ENCODE results near the gene FIBCD1. TPM values are rescaled to one million over a fixed set of nuclear protein-coding genes. Genes with fewer than 3 reads are reported as not detected.

FIBCD1 gene
- total RNA-seq, 1 donor: 0.27 TPM

DNA sequence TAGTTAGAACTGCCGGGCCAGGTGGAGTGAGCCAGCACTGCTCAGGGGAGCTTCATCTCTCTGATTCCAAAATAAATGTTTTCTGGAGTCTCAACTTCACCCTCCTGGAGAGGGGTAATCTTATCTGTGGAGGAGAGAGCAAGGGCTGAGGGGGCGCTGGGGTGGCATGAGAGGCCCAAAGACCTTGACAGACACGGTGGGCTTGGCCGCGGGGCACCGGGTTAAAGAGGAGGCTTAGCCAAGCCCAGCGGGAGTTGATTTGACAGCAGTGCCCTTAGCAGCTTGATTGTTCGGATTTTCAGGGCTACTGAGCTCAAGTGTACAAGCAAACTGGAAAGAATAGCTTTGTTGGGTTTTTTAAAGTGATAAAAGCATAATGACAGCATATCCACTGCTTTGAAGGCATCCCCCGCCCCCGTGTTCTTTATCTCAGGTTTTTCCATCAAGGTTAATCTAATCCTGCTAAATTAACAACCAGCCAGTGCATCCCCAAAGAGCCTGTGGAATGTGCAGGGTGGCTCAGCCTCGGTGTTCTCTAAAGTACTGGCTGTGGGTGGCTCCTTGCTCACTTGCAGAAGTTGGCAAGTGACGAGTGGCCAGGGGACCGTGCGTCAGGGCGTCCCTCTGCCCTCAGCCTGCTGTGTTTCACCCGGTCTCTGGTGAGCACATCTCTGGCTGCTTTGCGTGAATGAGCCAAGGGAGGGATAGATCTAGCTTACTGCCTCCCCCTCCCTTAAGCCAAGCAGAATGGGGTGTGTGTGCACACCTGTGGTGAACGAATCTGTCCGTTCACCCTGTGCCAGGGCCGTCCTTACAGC is 48.0 kb downstream of the FIBCD1 start:
- H3K4me3 ChIP-seq (ENCODE audit: low read depth, low read length): no peak overlapping the region
- DNase-seq (ENCODE audit: low read depth): no peak
- TF ChIP-seq, protein P1, sequence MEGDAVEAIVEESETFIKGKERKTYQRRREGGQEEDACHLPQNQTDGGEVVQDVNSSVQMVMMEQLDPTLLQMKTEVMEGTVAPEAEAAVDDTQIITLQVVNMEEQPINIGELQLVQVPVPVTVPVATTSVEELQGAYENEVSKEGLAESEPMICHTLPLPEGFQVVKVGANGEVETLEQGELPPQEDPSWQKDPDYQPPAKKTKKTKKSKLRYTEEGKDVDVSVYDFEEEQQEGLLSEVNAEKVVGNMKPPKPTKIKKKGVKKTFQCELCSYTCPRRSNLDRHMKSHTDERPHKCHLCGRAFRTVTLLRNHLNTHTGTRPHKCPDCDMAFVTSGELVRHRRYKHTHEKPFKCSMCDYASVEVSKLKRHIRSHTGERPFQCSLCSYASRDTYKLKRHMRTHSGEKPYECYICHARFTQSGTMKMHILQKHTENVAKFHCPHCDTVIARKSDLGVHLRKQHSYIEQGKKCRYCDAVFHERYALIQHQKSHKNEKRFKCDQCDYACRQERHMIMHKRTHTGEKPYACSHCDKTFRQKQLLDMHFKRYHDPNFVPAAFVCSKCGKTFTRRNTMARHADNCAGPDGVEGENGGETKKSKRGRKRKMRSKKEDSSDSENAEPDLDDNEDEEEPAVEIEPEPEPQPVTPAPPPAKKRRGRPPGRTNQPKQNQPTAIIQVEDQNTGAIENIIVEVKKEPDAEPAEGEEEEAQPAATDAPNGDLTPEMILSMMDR (IDR thresholded peaks at IDR 0.05; ENCODE audit: insufficient read depth, low read length): no peak

DNA sequence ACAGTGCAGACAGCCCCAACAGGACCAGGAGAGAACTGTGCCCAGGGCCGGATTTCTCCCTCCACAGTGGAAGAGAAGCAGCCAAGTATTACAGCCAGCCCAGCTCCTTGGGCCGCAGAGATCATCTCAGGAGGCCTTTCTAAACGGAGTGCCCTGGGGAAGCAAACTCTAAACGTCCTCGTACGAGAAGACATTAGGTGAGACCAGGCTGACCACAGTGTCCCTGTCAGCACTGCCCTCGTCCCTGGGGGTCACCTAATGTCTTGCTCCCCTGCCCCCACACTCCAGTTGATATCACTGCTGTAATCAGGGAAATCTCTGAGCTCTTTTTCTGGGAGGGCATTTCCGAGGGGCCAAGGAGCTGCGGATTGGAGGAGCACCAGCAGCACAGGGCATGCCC is 48.9 kb downstream of the FIBCD1 start:
- no peak overlapping the region for H3K4me3 ChIP-seq (ENCODE audit: low read depth, low read length)
- TF ChIP-seq, protein P1 (IDR thresholded peaks at IDR 0.05; ENCODE audit: insufficient read depth, low read length): no peak

DNA sequence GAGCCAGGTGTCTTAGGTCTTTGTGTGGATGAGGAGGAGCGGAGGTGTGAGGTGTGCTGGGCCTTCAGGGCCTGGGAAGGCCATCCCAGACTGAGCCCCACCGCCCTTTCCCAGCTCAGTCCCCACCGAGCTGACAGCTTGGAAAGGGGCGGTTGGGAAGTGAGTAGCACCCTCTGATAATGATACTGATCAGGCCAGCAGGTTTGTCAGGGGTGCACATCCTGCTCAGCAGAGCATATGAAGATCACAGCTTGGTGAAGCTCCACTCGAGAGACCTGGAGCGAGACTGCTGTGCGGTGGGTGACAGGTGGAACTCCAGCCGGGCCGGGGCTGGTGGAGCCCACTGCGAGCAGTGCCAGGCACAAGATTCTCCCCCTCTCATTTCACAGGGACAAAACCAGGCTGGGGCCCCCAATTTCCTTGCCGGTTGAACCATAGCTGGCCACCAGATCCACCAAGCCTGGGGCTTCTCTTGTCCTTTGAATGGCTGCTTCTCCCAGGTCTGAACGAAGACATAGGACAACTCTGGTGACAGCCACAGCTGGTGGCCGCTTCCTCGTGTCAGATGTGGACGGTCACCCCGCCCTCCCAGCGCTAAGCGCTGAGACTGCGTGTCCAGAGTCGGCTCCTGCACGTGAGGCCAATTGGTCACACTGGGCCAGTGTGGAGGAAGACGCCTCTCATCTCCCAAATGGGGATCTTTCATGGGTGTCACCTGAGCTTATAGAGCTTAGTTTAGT is 50.7 kb downstream of the FIBCD1 start:
- TF ChIP-seq, protein P1 (IDR thresholded peaks at IDR 0.05; ENCODE audit: insufficient read depth, low read length): no peak
- no peak for DNase-seq (ENCODE audit: low read depth)

More for the DNA sequence above, 48.9 kb downstream of the FIBCD1 start:
- DNase-seq (ENCODE audit: low read depth): no peak

DNA sequence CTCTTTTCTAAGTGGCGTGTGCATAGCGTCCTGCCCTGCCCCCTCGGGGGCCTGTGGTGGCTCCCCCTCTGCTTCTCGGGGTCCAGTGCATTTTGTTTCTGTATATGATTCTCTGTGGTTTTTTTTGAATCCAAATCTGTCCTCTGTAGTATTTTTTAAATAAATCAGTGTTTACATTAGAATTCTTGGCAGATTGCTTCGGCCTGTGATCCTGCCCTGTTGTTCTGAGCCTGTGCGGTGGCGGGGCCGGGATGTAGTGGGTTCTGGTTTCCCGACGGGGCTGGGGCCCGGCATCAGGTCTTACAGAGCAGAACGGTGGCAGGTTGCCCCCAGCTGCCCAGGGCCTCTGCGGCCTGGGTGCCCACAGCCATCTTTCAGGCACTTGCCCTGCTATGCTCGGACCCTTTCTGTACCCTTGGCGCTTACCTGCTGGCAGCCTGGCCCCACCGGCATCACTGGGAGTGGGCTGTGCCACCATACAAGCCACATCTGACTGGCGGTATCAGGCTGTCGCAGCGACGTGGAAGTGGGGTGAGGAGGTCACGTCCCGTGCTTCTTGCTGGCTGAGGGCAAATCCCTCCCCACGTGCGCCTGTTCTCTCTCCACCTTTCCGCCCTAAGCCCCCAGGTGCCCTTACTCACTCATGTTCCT is 51.4 kb downstream of the FIBCD1 start:
- H3K4me3 ChIP-seq (ENCODE audit: low read depth, low read length): no peak overlapping the region
- TF ChIP-seq, protein P1 (IDR thresholded peaks at IDR 0.05; ENCODE audit: insufficient read depth, low read length): no peak
- no peak for DNase-seq (ENCODE audit: low read depth)

More for the DNA sequence above, 50.7 kb downstream of the FIBCD1 start:
- no peak overlapping the region for H3K4me3 ChIP-seq (ENCODE audit: low read depth, low read length)

DNA sequence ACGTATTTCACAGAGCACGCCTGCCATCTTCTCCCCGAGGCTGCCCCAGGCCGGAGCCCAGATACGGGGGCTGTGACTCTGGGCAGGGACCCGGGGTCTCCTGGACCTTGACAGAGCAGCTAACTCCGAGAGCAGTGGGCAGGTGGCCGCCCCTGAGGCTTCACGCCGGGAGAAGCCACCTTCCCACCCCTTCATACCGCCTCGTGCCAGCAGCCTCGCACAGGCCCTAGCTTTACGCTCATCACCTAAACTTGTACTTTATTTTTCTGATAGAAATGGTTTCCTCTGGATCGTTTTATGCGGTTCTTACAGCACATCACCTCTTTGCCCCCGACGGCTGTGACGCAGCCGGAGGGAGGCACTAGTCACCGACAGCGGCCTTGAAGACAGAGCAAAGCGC is 52.1 kb downstream of the FIBCD1 start:
- H3K4me3 ChIP-seq (ENCODE audit: low read depth, low read length): no peak overlapping the region
- TF ChIP-seq, protein P1 (IDR thresholded peaks at IDR 0.05; ENCODE audit: insufficient read depth, low read length): no peak
- no peak for DNase-seq (ENCODE audit: low read depth)

DNA sequence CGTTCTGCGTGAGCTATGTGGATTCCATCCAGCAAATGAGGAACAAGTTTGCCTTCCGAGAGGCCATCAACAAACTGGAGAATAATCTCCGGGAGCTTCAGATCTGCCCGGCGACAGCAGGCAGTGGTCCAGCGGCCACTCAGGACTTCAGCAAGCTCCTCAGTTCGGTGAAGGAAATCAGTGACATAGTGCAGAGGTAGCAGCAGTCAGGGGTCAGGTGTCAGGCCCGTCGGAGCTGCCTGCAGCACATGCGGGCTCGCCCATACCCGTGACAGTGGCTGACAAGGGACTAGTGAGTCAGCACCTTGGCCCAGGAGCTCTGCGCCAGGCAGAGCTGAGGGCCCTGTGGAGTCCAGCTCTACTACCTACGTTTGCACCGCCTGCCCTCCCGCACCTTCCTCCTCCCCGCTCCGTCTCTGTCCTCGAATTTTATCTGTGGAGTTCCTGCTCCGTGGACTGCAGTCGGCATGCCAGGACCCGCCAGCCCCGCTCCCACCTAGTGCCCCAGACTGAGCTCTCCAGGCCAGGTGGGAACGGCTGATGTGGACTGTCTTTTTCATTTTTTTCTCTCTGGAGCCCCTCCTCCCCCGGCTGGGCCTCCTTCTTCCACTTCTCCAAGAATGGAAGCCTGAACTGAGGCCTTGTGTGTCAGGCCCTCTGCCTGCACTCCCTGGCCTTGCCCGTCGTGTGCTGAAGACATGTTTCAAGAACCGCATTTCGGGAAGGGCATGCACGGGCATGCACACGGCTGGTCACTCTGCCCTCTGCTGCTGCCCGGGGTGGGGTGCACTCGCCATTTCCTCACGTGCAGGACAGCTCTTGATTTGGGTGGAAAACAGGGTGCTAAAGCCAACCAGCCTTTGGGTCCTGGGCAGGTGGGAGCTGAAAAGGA is 53.3 kb downstream of the FIBCD1 start:
- TF ChIP-seq, protein P1 (IDR thresholded peaks at IDR 0.05; ENCODE audit: insufficient read depth, low read length): no peak
- no peak for DNase-seq (ENCODE audit: low read depth)
- H3K4me3 ChIP-seq (ENCODE audit: low read depth, low read length): no peak overlapping the region
